Inferior parietal cortex (tissue), 1 donor: ENCODE results near the gene TMEM101.
"Not testable (repeated sequence)": the region's sequence is repeated elsewhere in the genome, so short reads cannot be mapped to it uniquely, and the experiment has no call there.

Experiments
- DNase-seq: peaks from one replicate; pipeline ENCODE4 v3.0.0-alpha.2; 2016; ENCODE audit errors: extremely low spot score

TMEM101 gene

GRCh38 chr17:44014437-44015172 lies at the start of gene TMEM101:
Gene TMEM101 (minus strand): TSS chr17:44014963. CDS start chr17:44014952, 11 bp downstream.
- peak; percentile 95 for DNase-seq

- DNase-seq, result no peak
Observed at GRCh38 chr17:44063704-44064639, 49.2 kb upstream of the TMEM101 start.

- no peak for DNase-seq
Observed at GRCh38 chr17:44062871-44063270, 48.1 kb upstream of the TMEM101 start.

- DNase-seq, result no peak
Observed at GRCh38 chr17:44061446-44061845, 46.7 kb upstream of the TMEM101 start.

GRCh38 chr17:44059101-44059892 lies 44.5 kb upstream of the TMEM101 start:
- DNase-seq, result no peak

GRCh38 chr17:44053125-44053872 lies 38.5 kb upstream of the TMEM101 start:
- DNase-seq, result no peak

GRCh38 chr17:44049294-44050060 lies 34.7 kb upstream of the TMEM101 start:
- DNase-seq, result no peak

- DNase-seq, result not testable (repeated sequence)
Observed at GRCh38 chr17:44046893-44047292, 32.1 kb upstream of the TMEM101 start.

GRCh38 chr17:44045486-44045885 lies 30.7 kb upstream of the TMEM101 start:
- no peak for DNase-seq

- peak; percentile 37 for DNase-seq
Observed at GRCh38 chr17:44044071-44044470, 29.3 kb upstream of the TMEM101 start.

- no peak for DNase-seq
Observed at GRCh38 chr17:44043272-44043696, 28.5 kb upstream of the TMEM101 start.

- no peak for DNase-seq
Observed at GRCh38 chr17:44039829-44040635, 25.3 kb upstream of the TMEM101 start.

- peak; percentile 27 for DNase-seq
Observed at GRCh38 chr17:44038604-44039011, 23.8 kb upstream of the TMEM101 start.

- DNase-seq, result no peak
Observed at GRCh38 chr17:44037471-44037870, 22.7 kb upstream of the TMEM101 start.

- DNase-seq, result not testable (repeated sequence)
Observed at GRCh38 chr17:44034688-44035087, 19.9 kb upstream of the TMEM101 start.

GRCh38 chr17:44033861-44034408 lies 19.2 kb upstream of the TMEM101 start:
- DNase-seq, result no peak

- no peak for DNase-seq
Observed at GRCh38 chr17:44030482-44030881, 15.7 kb upstream of the TMEM101 start.

GRCh38 chr17:44029736-44030135 lies 15.0 kb upstream of the TMEM101 start:
- no peak for DNase-seq

GRCh38 chr17:44024853-44025252 lies 10.1 kb upstream of the TMEM101 start:
- no peak for DNase-seq
